Right lung (tissue), 5 donors: ENCODE data around the gene GGT7. TPM values are rescaled to one million over a fixed set of nuclear protein-coding genes. Genes with fewer than 3 reads are reported as not detected.

Experiments
- DNase-seq, 2 donors: peaks; one replicate each; pipeline ENCODE4 v3.0.0-alpha.2; 2013
- polyA plus RNA-seq, 5 donors: library from polyadenylated mRNA; unstranded; fragments of 120-200 nt; gene quantifications; one replicate each; pipeline versions ENCODE4 v1.2.1 to v1.2.3, GENCODE V29; 2013; ENCODE audit warnings: inconsistent platforms in 1 of 5, low replicate concordance in 1 of 5; ENCODE audit not compliant: insufficient read length in 5 of 5, insufficient read depth in 1 of 5

Gene GGT7
- polyA plus RNA-seq, 5 donors, result 28.3 to 40.6 (median 33.2) TPM

GRCh38 chr20:34797012-34797995 is 75.4 kb downstream of the GGT7 start:
- DNase-seq, result no peak

Other genes starting within 250 kb of the GGT7 start
- gene PIGU, start 195.8 kb downstream of the GGT7 start, polyA plus RNA-seq, result 10 to 100 TPM; 31.2 to 40.4 (median 35.2) TPM
- gene TP53INP2, start 168.5 kb downstream of the GGT7 start, polyA plus RNA-seq, result 1 to 10 TPM; 5.6 to 7.7 (median 5.6) TPM
- gene NCOA6, start 47.2 kb downstream of the GGT7 start, polyA plus RNA-seq, result 10 to 100 TPM; 38.6 to 50.5 (median 43.0) TPM
- gene ACSS2, start 3.8 kb upstream of the GGT7 start, polyA plus RNA-seq, result 10 to 100 TPM; 44.7 to 59.6 (median 54.2) TPM
- 10 to 100 TPM; 38.0 to 42.0 (median 40.9) TPM for gene GSS, start 83.0 kb upstream of the GGT7 start, polyA plus RNA-seq
- 1 to 10 TPM; 1.6 to 5.6 (median 2.1) TPM for gene MYH7B, start 83.0 kb upstream of the GGT7 start, polyA plus RNA-seq
- gene TRPC4AP, start 220.0 kb upstream of the GGT7 start, polyA plus RNA-seq, result 10 to 100 TPM; 60.6 to 69.3 (median 64.9) TPM